ENCODE results near the gene RNASE11. TPM values are rescaled to one million over a fixed set of nuclear protein-coding genes. Genes with fewer than 3 reads are reported as not detected.

Gene RNASE11
- total and polyA plus RNA-seq, 12 donors, result not detected

GRCh38 chr14:20591235-20591634 is 3.4 kb upstream of the RNASE11 start, which contains the start of gene RNASE12:
TSS of gene RNASE12 (minus strand) at chr14:20591376. CDS start at chr14:20590723, 653 bp downstream.
- ATAC-seq, result no peak

GRCh38 chr14:20583908-20584307 is 3.9 kb downstream of the RNASE11 start:
- WGBS, 2 donors, result 68 to 78% methylated on average over 5 of the region's 5 CpGs
- H3K27ac ChIP-seq, result no peak overlapping the region
- intact Hi-C loops (cut with DNase I), result no loop called here
- DNase-seq (no peak), ATAC-seq (no peak)
- TF ChIP-seq CTCF (IDR thresholded peaks at IDR 0.05), result no peak
- H3K4me3 ChIP-seq, result no peak overlapping the region
- H3K9me3 ChIP-seq, result no peaks in the 10 kb centered on the region
- H3K27me3 ChIP-seq, result peaks cover 0 to 13% (median 0%) of the 10 kb centered on the region in 7 donors
- no peaks in the 10 kb centered on the region for H3K4me1 ChIP-seq
- no peaks in the 10 kb centered on the region for H3K36me3 ChIP-seq

More at GRCh38 chr14:20591235-20591634, 3.4 kb upstream of the RNASE11 start, which contains the start of gene RNASE12:
- TF ChIP-seq CTCF (IDR thresholded peaks at IDR 0.05), result no peak
- Histone ChIP-seq H3K27ac (no peak within 1 kb of the TSS), H3K9me3 (no peaks in the 10 kb centered on the region), H3K4me1 (no peaks in the 10 kb centered on the region), H3K4me3 (no peak within 1 kb of the TSS), H3K36me3 (no peaks in the 10 kb centered on the region), H3K27me3 (peaks cover 0 to 15% (median 4%) of the 10 kb centered on the region in 7 donors)
- WGBS, 2 donors, result 83 to 85% methylated on average over 4 of the region's 4 CpGs
- intact Hi-C loops (cut with DNase I), result no loop called here
- no peak for DNase-seq

- Histone ChIP-seq H3K9me3 (no peaks in the 10 kb centered on the region), H3K27me3 (peaks cover 0 to 13% (median 0%) of the 10 kb centered on the region in 7 donors), H3K4me1 (no peaks in the 10 kb centered on the region), H3K36me3 (no peaks in the 10 kb centered on the region), H3K27ac (no peak overlapping the region), H3K4me3 (no peak overlapping the region)
- TF ChIP-seq CTCF (IDR thresholded peaks at IDR 0.05), result no peak
- ATAC-seq, result no peak
- intact Hi-C loops (cut with DNase I), result no loop called here
- no peak for DNase-seq
These were observed 4.7 kb downstream of the RNASE11 start for GRCh38 chr14:20583142-20583541.

- no peak for ATAC-seq
- intact Hi-C loops (cut with DNase I), result no loop called here
- WGBS, 2 donors, result 88 to 89% methylated on average over 4 of the region's 4 CpGs
These were observed 7.6 kb downstream of the RNASE11 start for GRCh38 chr14:20580242-20580641.

More at GRCh38 chr14:20580242-20580641, 7.6 kb downstream of the RNASE11 start:
- Histone ChIP-seq H3K4me1 (no peaks in the 10 kb centered on the region), H3K9me3 (no peaks in the 10 kb centered on the region), H3K27me3 (peaks cover 0 to 8% (median 0%) of the 10 kb centered on the region in 7 donors), H3K36me3 (no peaks in the 10 kb centered on the region), H3K4me3 (no peak overlapping the region), H3K27ac (no peak overlapping the region)
- DNase-seq, result no peak
- TF ChIP-seq CTCF (IDR thresholded peaks at IDR 0.05), result no peak

All from heart right ventricle (tissue), 16 donors.